OCI-LY3 (cell line): ENCODE results near the gene PILRA.

Source experiments
- H2AFZ ChIP-seq: fragments of 200-600, 300-600 bp; shearing (Covaris generic); 2 replicates; pipeline ENCODE4 v1.6.0; 2014; ENCODE audit warnings: antibody characterized with exemption, low read depth, low read length
- H3K27ac ChIP-seq: fragments of 200-600, 300-600 bp; sonication (generic); 2 replicates; pipeline ENCODE4 v1.5.1; 2014; ENCODE audit warnings: mild to moderate bottlenecking, low read length, moderate library complexity, mixed read lengths
- H3K27me3 ChIP-seq: fragments of 200-600, 300-600 bp; sonication (generic); 2 replicates; pipeline ENCODE4 v1.6.1; 2014; ENCODE audit warnings: low read depth, low read length, mixed read lengths
- H3K36me3 ChIP-seq: fragments of 200-600, 300-600 bp; sonication (generic); replicated peaks from 2 replicates; pipeline ENCODE3; 2014; ENCODE audit warnings: low read depth, low read length, mixed read lengths
- H3K4me1 ChIP-seq: fragments of 300-600, 200-600 bp; sonication (generic); 2 replicates; pipeline ENCODE4 v1.6.1; 2014; ENCODE audit warnings: low read length, mixed read lengths
- H3K4me2 ChIP-seq: fragments of 200-600, 300-600 bp; sonication (generic); 2 replicates; pipeline ENCODE4 v1.6.1; 2014; ENCODE audit warnings: low read length, mixed read lengths
- H3K4me3 ChIP-seq: fragments of 300-600, 200-600 bp; sonication (generic); 2 replicates; pipeline ENCODE4 v1.5.1; 2014; ENCODE audit warnings: antibody characterized with exemption, mild to moderate bottlenecking, low read length, moderate library complexity
- H3K79me2 ChIP-seq: fragments of 300-600, 200-600 bp; shearing (Covaris generic); 2 replicates; pipeline ENCODE4 v1.6.1; 2014; ENCODE audit warnings: mild to moderate bottlenecking, low read length, mixed read lengths
- H3K9ac ChIP-seq: fragments of 300-600, 200-600 bp; shearing (Covaris generic); 2 replicates; pipeline ENCODE4 v1.6.0; 2014; ENCODE audit warnings: mild to moderate bottlenecking, low read length, moderate library complexity
- H3K9me3 ChIP-seq: fragments of 200-600, 300-600 bp; shearing (Covaris generic); 2 replicates; pipeline ENCODE4 v1.6.1; 2014; ENCODE audit warnings: low read length, mixed read lengths; ENCODE audit not compliant: insufficient read depth
- H4K20me1 ChIP-seq: fragments of 200-600, 300-600 bp; sonication (generic); 2 replicates; pipeline ENCODE4 v1.6.1; 2016; ENCODE audit warnings: low read length, mixed read lengths; ENCODE audit not compliant: insufficient read depth
- CTCF ChIP-seq: fragments of 200-600, 300-600 bp; sonication (generic); IDR thresholded peaks from 2 replicates; pipeline ENCODE4 v1.5.1; 2014; ENCODE audit warnings: antibody characterized with exemption, low read length, low read depth
- EZH2phosphoT487 ChIP-seq: fragments of 200-600 bp; shearing (Covaris generic); IDR thresholded peaks from 2 replicates; pipeline ENCODE4 v1.6.1; 2018; ENCODE audit warnings: antibody characterized with exemption, mixed run types, low read depth

Gene PILRA

GRCh38 chr7:100384628-100385294 lies 11.5 kb downstream of the PILRA start:
- no peaks in the 10 kb centered on the region for H4K20me1 ChIP-seq
- H3K9me3 ChIP-seq = no peaks in the 10 kb centered on the region
- H3K9ac ChIP-seq = no peak overlapping the region
- peak overlapping the region; percentile 57 for H3K4me2 ChIP-seq
- H3K4me1 ChIP-seq = peaks cover 25% of the 10 kb centered on the region
- H3K27me3 ChIP-seq = peaks cover 20% of the 10 kb centered on the region
- H2AFZ ChIP-seq = no peak overlapping the region
- TF ChIP-seq EZH2phosphoT487 = no peak
- no peak for TF ChIP-seq CTCF
- no peaks in the 10 kb centered on the region for H3K79me2 ChIP-seq
- H3K4me3 ChIP-seq = peak overlapping the region; percentile 7; the same call in 1 of the 2 replicates
- no peaks in the 10 kb centered on the region for H3K36me3 ChIP-seq
- no peak overlapping the region for H3K27ac ChIP-seq

GRCh38 chr7:100386940-100387339 lies 13.7 kb downstream of the PILRA start:
- Histone ChIP-seq H3K4me1 (peaks cover 18% of the 10 kb centered on the region), H2AFZ (no peak overlapping the region), H3K27me3 (peaks cover 32% of the 10 kb centered on the region), H3K27ac (no peak overlapping the region), H3K79me2 (no peaks in the 10 kb centered on the region), H3K36me3 (no peaks in the 10 kb centered on the region), H3K4me2 (no peak overlapping the region), H3K9ac (no peak overlapping the region), H4K20me1 (no peaks in the 10 kb centered on the region), H3K4me3 (no peak overlapping the region), H3K9me3 (no peaks in the 10 kb centered on the region)
- no peak for TF ChIP-seq CTCF
- TF ChIP-seq EZH2phosphoT487 = no peak

GRCh38 chr7:100387695-100388094 lies 14.4 kb downstream of the PILRA start:
- Histone ChIP-seq H3K79me2 (no peaks in the 10 kb centered on the region), H3K4me3 (no peak overlapping the region), H3K27me3 (peaks cover 39% of the 10 kb centered on the region), H3K4me1 (peaks cover 22% of the 10 kb centered on the region), H3K9me3 (no peaks in the 10 kb centered on the region), H2AFZ (no peak overlapping the region), H3K4me2 (no peak overlapping the region), H3K36me3 (no peaks in the 10 kb centered on the region), H4K20me1 (no peaks in the 10 kb centered on the region), H3K27ac (no peak overlapping the region), H3K9ac (no peak overlapping the region)
- TF ChIP-seq CTCF = no peak
- no peak for TF ChIP-seq EZH2phosphoT487

GRCh38 chr7:100389437-100390088 lies 16.3 kb downstream of the PILRA start:
- Histone ChIP-seq H3K79me2 (no peaks in the 10 kb centered on the region), H3K4me3 (no peak overlapping the region), H3K27ac (no peak overlapping the region), H3K4me2 (no peak overlapping the region), H3K9ac (no peak overlapping the region), H3K27me3 (peaks cover 48% of the 10 kb centered on the region), H3K4me1 (peaks cover 33% of the 10 kb centered on the region), H4K20me1 (no peaks in the 10 kb centered on the region), H2AFZ (no peak overlapping the region), H3K9me3 (0 out of 2 replicates have a peak, but pooled peaks cover 3% of the 10 kb centered on the region), H3K36me3 (no peaks in the 10 kb centered on the region)
- TF ChIP-seq EZH2phosphoT487 (no peak), CTCF (no peak)
